Stimulated activated CD8-positive, alpha-beta memory T cell treated with anti-CD3 and anti-CD28 coated beads, Interleukin-7, amount 100 ng/mL, for 24 hours (primary cell): ENCODE results near the gene PTPRE.

Source experiments
- DNase-seq: peaks from one replicate; pipeline ENCODE4 v3.0.0-alpha.2; 2020; ENCODE audit warnings: low read depth

Gene PTPRE

GRCh38 chr10:127908106-127908958, 1.4 kb downstream of the PTPRE start:
- no peak for DNase-seq

- no peak for DNase-seq
These were observed 2.0 kb downstream of the PTPRE start for GRCh38 chr10:127908959-127909267.

- DNase-seq: no peak
These were observed 3.0 kb downstream of the PTPRE start for GRCh38 chr10:127909716-127910463.

GRCh38 chr10:127910464-127910770, 3.5 kb downstream of the PTPRE start:
- no peak for DNase-seq

- no peak for DNase-seq
These were observed 4.4 kb downstream of the PTPRE start for GRCh38 chr10:127911218-127911866.

- DNase-seq: no peak
These were observed 5.0 kb downstream of the PTPRE start for GRCh38 chr10:127911867-127912257.

GRCh38 chr10:127912607-127913367, 5.9 kb downstream of the PTPRE start:
- DNase-seq: no peak

GRCh38 chr10:127913368-127913759, 6.5 kb downstream of the PTPRE start:
- no peak for DNase-seq

GRCh38 chr10:127915324-127915723, 8.4 kb downstream of the PTPRE start:
- no peak for DNase-seq

- DNase-seq: no peak
These were observed 9.9 kb downstream of the PTPRE start for GRCh38 chr10:127916826-127917225.

- no peak for DNase-seq
These were observed 11.7 kb downstream of the PTPRE start for GRCh38 chr10:127918572-127918971.

GRCh38 chr10:127919418-127920271, 12.7 kb downstream of the PTPRE start:
- no peak for DNase-seq

- no peak for DNase-seq
These were observed 13.6 kb downstream of the PTPRE start for GRCh38 chr10:127920306-127921074.

- DNase-seq: no peak
These were observed 14.3 kb downstream of the PTPRE start for GRCh38 chr10:127921075-127921752.

- no peak for DNase-seq
These were observed 14.8 kb downstream of the PTPRE start for GRCh38 chr10:127921753-127922145.

- no peak for DNase-seq
These were observed 15.3 kb downstream of the PTPRE start for GRCh38 chr10:127922206-127922605.

- no peak for DNase-seq
These were observed 15.9 kb downstream of the PTPRE start for GRCh38 chr10:127922675-127923366.

- DNase-seq: no peak
These were observed 16.7 kb downstream of the PTPRE start for GRCh38 chr10:127923646-127924045.

- no peak for DNase-seq
These were observed 18.7 kb downstream of the PTPRE start for GRCh38 chr10:127925471-127926207.
